Erythroblast (primary cell): ENCODE results near the gene TVP23A.

Source experiments
- GATA1 ChIP-seq: IDR thresholded peaks from 2 replicates; pipeline ENCODE4 v1.6.1; 2011; ENCODE audit warnings: low read depth, mild to moderate bottlenecking, control low read depth, low read length, moderate library complexity
- POLR2A ChIP-seq: IDR thresholded peaks from 2 replicates; pipeline ENCODE4 v1.6.1; 2011; ENCODE audit warnings: mild to moderate bottlenecking, low read length

GRCh38 chr16:10750793-10751192 is 67.8 kb downstream of the TVP23A start:
- TF ChIP-seq POLR2A (no peak), GATA1 (no peak)
